Hematopoietic multipotent progenitor cell treated with erythropoietin and hydrocortisone succinate and interleukin-3 and kit ligand, for 6 days (in vitro differentiated cells): Measurements from ENCODE around the gene DYNC1I2.

Experiments
- DNase-seq: peaks from one replicate; pipeline ENCODE4 v3.0.0-alpha.2; 2015

The DYNC1I2 gene

DNA sequence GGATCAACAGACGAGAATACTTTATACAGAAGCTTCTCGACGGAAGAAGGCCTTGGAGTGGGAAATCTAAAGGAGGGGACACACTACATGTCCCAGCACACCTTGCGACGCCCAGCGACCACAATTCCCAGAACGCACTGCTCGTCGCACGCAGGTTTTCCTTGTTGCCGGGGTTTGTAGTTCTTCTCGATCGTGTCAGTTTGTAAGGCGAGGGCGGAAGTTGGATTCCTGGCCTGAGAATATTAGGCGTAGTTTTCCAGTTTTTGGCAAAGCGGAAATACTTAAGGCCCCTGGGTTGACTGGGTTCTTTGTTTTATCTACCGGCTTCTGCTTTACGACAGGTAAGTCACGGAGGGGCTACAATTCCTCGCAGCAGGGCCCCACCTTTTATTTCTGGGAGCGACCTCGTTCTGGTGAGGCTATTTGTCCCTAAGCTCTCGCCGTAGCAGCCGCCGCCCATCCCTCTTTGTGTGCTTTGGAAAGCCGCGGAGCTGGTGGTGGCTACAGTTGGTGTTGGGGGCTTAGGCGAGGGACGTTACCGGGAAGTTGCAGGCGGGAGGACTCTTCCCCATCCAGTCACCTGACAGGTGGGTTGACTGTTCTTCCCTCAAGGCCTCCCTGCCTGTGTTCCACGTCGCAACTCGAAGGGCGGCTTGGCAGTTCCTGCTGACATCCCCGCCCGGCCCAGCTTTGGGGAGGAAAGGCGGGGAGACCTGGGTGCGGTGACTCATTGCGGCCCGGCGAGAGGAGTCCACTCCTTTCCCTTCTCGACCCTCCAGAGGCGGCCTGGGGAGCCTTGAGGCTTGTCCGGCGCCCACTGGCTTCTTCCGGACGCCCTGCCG is at the start of gene DYNC1I2:
Gene DYNC1I2 (plus strand): TSS at position 183 of the 842 bp plus-strand sequence. CDS start 2,687 bp downstream, outside the sequence.
- DNase-seq, result peak; percentile 97

DNA sequence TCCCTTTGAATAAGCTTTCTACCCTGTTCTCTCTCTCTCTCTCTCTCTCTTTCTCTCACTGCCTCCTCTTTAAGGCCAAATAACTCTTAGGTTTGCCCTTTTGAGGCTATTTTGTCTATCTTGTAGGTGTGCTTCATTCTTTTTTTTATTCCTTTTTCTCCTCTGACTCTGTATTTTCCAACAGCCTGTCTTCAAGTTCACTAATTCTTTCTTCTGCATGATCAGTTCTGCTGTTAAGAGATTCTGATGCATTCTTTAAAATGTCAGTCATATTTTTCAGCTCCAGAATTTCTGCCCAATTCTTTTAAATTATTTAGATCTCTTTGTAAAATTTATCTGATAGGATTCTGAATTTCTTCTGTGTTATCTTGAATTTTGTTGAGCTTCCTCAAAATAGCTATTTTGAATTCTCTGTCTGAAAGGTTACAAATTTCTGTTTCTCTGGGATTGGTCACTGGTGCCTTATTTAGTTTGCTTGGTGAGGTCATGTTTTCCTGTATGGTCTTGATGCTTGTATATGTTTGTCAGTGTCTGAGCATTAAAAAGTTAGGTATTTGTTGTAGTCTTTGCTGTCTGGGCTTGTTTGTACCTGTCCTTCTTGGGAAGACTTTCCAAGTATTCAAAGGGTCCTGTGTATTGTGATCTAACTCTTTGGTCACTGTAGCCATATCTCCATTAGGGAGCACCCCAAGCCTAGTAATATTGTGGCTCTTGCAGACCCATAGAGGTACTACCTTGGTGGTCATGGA is 35.4 kb upstream of the DYNC1I2 start:
- DNase-seq, result no peak

DNA sequence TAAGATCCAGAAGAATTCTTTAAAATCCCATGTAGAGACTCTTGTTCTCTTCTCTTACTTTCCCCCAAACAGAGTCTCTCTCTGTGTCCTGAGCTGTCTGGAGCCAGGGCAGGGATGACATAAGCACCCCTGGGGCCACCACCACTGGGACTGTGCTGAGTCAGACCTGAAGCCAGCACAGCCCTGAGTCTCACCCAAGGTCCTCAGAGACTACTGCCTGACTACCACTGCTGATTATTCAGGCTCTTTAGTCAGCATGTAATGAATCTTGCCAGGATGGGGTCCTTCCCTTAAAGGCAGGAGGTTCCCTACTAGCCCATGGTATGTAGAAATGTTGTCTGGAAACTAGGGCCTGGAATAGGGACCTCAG is 34.9 kb upstream of the DYNC1I2 start:
- DNase-seq, result no peak

DNA sequence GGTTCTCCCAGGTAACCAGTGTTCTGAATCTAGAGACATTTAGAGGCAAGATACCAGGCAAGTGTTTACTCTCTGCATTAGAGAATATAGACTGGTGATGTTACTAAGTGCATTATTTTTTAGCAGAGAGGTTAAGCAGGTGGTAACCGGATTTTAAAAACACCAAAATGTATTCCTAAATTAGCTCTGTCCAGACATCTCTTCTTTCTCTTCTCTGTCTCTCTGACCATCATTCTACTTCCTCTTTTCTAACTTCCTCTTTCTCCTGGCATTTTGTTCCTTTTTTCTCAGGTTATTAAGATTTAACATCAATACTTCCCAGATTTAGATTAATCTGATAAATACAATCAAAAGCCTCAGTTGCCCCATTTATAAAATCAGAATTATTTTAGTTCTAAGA is 31.7 kb upstream of the DYNC1I2 start:
- DNase-seq, result peak; percentile 40

DNA sequence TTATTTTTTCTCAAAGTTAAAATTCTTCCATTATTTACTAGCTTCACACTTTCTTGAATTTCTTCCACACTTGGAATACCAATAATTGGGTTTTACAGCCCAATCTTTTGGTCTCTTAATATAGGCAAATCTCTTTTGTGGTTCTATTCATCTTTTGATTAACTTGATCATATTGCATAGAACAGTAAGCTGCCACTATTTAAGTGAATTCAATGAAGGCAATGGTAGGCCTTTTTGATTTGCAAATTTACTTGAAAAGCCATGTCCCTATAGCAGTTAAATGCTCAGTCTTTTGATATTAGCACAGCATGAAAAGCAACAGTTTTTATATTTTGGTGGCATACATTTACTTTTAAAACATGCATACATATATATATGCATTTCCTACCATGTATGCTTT is 20.2 kb upstream of the DYNC1I2 start:
- DNase-seq, result no peak

DNA sequence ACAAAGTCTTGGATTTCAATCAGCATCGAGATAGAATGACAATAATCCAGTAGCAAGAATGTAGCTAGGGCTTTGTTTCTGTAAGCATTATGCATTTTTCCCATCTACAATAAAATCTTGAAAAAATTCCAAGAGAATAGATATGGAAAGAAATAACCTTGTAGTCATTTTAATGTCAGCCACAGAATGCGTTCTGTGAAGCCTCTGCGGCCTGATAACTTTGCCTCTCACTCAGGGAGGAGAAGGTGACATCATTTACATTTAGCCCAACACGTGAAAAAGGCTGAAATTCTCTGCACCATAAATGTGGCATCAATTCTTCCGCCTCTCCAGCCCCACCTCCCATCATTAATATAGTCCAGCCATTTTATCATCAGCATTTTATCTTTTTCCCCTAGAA is 19.1 kb upstream of the DYNC1I2 start:
- DNase-seq, result no peak

DNA sequence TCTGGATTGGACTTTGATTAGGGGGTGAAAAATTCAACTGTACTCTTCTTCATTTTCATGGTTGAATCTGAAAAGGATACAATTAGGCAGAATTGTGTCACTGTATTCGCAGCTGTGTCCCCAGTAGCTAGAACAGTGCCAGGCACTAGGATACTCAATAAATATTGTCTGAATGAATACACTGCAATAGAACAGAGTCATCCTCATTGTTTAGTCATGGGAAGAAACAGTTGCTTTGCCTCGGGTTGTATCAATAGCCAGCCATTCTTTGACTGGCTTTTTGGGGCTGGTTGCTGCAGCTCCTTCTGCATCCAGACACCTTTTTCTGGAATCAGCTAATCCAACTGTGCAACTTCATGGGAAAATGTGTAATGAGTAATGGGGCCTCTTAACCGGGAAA is 18.1 kb upstream of the DYNC1I2 start:
- DNase-seq, result no peak

DNA sequence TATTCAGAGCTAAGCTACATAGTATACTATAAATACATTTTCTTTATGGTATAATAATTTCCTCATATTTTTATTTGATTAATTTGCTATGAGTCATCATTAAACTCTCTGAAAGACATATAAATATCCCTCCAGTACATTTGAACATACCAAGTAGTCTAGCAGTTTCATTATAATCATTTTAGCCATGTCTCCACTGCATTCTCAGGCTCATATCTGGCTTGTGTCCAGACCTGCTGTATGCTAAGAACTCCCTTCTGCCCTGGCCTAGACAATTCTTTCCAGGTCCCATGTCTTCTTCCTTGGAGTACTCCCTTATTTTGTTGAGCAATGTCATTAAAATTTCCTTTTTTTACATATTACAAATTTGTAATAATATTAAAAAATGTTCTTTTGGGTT is 16.6 kb upstream of the DYNC1I2 start:
- DNase-seq, result no peak

DNA sequence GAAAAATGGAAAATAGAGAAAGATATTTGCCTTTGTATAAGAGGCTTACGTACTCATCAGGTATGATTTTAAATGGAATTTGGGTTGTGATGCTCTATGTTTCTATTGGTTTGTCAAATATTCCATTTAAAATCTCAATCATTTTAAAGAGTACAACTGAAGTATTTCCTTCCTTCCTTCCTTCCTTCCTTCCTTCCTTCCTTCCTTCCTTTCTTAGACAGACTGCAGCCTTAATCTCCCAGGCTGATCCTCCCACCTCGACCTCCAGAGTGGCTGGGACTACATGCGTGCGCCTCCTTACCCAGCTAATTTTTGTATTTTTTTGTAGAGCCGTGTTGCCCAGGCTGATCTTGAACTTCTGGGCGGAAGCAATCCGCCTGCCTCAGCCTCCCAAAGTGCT is 15.4 kb upstream of the DYNC1I2 start:
- no peak for DNase-seq

DNA sequence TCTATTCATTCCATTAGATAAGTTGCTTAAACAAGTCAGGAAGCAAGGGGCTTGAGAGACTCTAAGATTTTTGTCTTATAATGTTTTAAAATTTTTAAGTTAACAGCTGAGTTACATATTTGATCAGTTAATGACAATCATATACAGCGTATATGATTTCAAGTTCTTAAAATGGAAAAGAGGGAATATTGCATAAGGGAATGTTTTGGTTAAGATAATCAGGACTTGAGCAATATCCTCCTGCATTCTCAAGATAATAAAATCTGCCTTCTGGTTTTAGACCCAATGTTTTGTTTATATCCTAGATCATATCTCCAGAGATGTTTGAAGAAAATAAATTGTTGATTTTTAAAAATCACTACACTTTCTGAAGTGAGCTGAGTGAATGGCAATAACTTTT is 13.4 kb upstream of the DYNC1I2 start:
- DNase-seq, result no peak

DNA sequence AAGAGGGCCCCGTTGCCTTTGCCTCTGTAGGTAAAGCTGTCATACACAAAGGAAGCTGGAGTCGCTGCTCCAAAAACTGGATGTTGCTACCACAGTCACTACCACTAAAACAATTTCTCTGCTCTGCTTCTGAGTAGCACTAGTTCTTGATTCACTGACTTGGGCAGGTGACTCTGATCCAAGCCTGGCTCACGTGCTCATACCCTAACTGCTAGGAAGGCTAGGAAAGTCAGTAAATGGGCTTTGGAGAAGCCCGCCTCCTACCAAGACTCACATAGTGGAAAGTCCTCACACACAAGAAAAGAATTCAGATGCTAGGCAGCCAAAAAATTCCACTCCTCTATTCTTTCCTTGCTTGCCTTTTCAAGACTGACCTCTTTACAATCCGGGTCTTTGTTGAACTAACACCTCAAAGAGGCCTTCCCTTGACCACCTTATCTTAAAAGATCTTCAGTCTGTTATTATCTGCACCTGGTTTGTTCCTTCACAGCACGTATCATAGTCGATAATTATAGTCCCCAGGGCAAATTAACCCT is 11.4 kb upstream of the DYNC1I2 start:
- no peak for DNase-seq

DNA sequence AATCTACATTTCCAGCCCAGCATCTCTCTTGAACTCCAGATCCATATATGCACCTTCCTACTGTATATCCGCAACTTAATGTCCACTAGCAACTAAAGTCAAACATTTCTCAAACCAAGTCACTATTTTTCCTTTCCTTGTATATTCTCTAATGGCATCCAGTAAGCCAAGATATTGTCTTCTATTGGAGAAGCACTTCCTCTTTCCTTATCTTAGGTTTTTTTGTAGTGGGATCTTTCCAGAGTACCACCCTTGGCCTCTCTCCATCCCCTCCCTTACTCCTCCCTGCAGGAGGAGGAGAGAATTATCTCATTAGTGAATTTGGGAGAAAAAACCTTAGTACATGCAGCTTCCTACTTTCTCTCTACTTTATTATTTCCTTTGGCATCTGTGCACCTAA is 8.7 kb upstream of the DYNC1I2 start:
- DNase-seq, result no peak

DNA sequence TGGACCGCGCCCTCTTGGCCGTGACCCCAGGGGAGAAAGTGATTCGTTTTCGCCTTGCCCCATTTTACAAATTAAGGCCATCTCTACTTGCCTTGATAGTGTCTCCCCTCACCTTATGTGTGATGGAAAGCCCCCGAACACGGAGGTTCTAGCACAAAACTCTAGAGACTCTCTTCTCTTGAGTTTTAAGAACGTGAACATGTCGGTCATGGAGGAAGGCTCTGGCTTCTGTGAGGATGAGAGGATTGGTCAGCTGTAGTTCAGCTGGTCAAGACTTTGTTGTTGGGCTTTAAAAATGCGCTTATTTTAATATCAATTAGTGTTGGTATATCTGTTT is 828 bp downstream of the DYNC1I2 start:
- DNase-seq, result peak; percentile 15

DNA sequence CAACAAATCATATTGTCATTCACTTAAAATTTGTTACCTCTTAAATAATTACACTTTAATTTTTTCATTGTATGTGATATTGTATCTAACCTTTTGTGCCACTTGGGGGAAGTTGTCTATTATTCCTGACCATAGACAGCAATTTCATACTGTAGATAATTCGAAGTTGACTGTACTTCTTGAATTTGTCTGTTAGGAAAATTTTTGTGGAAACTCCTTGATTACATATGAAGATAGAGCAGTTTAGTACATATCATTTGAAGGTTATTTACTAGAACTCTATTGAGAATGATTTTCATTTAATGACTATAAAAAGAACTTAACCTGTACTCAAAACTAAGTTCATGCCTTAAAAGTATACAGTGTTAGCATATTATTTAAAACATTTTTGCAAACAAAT is 5.1 kb downstream of the DYNC1I2 start:
- DNase-seq, result no peak

DNA sequence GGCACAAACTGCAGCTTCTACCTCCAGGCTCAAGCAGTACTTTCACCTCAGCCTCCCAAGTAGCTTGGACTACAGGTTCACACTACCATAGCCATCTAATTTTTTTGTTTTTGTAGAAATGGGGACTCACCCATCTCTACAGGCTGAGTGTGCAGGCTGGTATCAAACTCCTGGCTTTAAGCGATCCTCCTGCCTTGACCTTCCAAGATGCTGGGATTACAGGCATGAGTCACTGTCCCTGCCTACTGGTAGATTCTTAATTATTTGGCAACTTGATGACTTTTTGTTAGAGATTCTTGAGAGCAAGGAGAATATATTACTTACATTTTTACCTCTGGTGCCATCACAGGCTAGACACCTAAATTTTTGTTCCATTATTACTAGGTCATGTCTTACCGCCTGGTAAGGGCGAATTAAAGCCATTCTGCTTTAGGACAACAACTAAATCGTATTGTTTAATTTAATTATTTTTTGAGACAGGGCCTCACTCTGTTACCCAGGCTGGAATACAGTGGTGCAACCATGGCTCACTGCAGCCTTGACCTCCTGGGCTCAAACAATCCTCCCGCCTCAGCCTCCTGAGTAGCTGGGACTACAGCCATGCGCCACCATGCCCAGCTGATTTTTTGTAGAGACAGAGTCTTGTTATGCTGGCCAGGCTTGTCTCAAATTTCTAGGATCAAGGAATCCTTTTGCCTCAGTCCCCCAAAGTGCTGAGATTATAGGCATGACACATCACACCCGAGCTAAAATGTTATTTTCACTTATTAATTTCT is 15.7 kb downstream of the DYNC1I2 start:
- DNase-seq, result no peak

DNA sequence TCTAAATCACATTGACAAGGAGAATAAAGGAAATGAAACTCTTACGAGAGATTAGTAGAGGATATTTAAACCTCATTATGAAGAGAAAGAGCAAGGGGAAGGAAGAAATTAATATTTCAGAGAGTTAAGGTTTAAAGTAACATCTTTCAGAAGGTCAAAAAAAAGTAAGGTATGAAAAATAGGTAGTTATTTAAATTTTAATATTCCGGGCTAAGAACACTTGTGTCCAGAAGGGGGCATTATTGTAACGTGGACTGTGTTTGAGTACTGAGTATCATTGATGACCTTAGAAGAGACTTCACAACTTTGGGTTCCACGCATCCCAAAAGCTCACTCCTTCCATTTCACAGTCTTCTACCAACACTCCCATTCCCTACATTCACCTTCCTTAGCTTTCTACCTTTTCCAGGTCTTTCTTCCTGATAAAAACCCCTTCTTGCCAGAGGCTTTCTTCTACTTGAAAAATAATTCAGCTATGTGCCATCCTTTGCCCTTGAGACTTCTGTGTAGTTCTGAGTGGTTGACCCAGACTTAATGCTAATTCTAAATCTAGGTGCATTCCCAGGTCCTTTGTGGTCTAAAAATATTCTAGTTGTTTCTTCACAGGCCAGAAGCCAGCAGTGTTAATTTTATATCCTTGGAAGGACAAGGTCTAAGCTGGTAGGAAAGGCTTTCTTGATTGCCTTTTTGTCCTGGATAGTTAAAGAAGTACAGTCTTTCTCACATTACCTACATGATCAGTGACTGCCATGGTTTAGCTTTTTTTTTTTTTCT is 16.5 kb downstream of the DYNC1I2 start:
- DNase-seq, result peak; percentile 71

DNA sequence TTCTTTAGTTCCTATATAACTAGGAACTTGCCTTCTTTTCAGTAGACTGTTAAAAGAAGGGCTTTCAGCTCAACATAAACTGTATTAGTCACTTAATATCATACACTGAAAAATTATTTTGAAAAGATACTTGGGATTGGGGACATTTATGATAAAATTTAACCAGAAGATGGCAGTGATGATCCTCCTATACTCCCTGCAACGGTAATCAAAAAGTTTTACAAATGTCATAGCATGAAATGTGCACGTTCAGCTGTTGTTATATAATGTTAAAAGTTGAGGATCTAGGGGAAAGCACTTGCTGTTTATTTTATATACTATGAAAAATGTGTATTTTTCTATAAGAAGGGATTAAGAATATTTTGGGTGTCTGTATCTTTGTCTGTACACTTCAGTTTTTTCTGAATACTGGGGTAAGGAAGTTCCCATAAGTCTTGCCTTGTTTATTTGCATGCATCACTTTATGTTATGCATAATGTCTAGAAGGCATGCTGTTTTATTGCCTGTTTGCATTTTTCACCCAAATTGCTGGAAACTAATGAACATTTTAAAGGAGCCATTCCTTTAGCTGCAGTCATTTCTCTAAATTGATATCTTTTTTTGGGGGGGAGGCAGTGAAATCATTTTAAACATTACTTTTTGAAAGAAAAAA is 19.0 kb downstream of the DYNC1I2 start:
- peak; percentile 67 for DNase-seq

DNA sequence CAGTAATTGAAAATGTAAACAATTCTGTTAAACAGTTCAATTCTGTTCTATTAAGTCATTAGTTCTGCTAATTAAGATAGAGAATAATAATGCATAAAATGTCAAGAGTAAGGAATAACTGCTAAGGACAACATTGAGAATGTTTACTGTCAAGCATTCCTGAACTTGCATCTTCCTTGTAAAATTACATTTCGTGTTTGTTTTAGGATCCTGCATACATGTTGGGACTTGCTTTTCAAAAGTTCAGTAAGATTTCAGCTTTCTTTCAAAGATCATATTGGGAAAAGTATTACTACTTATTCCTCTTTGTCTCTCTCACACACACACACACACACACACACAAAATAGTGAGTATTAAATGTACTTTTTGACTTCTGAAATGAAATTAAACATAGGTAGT is 20.5 kb downstream of the DYNC1I2 start:
- no peak for DNase-seq

DNA sequence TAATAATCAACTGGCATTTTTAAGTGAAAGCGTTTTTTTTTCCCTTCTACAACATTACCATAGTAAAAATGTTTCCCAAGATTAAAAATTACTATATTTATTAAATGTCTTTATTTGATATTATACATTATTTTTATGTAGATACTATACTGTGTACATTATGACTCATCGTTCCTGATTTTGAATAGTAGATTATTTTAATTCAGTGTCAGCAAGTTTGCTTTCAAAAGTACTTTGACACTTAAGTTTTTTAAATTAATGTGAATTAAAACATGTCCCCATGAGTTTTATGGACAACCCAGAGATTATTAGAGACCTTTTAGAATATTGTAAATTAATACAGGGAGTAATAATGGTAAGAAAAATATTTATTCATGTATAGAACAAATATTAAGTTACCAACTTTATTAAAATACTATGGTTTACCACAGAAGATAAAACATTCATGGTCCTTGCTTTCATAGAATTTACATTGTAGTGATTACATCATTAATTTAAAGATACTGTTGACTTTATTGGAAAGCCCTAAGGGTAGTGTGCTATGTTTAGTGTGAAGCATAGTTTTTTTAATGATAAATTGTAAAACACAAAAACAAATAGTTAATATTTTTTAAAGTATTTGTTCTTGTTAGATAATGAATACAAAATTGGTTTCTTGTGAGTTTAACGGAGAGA is 21.9 kb downstream of the DYNC1I2 start:
- no peak for DNase-seq

DNA sequence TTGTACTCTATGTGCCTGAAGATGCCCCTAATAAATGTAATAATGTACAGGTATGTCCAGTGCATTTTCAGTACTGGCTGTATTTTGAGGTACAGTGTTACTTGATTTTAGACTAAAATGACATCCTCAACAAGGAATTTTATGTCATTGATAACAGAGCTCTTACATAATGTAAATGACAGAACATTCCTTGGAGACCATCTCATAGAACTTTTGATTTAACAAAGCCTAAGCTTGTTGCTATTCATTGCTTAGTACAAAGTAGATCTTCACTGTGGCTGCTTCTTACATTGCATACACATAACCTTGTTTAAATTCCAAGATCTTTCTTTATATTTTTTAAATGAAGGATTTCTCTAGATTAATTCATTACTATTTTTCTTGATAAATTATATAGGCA is 24.1 kb downstream of the DYNC1I2 start:
- no peak for DNase-seq

DNA sequence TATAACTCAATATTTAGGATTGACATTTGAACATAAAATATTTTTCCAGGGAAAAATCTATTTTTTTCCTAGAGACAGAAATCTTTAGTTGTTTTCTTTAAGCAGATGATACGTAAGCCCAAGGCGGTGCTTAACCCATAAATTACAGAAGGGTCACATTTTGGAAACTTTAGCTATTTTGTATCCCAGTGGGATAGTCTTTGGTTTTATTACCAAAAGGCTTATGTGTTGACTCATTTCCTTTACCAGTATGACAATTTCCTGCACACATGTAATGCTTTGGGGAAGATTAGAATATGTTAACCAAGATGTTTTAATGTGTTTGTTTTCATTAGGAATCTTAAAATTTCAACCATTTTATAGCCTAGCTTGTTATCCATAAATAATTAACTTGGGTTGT is 24.8 kb downstream of the DYNC1I2 start:
- no peak for DNase-seq

DNA sequence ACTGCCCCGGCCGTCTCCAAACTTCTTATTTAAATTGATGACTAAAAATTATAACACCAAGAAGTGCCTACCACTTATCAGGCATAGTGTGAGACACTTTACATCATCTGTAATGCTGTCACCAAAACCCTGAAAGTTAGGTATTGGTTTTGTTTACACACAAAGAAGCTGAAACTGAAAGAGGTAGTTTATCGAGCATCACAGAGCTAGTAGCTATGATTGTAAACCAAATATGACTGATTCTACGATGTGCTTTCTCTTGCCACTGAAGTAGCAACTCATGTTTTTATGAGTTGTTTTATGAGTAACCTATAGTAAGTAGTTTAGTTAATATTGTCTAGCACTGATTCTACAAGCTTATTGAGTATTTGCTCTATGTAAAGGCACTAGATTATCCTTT is 31.5 kb downstream of the DYNC1I2 start:
- no peak for DNase-seq
